Breast epithelium (tissue), 3 donors: ENCODE measurements around the gene ACER2.

Experiments used
- CTCF ChIP-seq, 3 donors: fragments of 450-650 bp; IDR thresholded peaks; one replicate each; pipeline ENCODE4 v1.5.1; 2016 to 2017; ENCODE audit warnings: antibody characterized with exemption in 3 of 3, mild to moderate bottlenecking in 3 of 3, moderate library complexity in 3 of 3
- POLR2A ChIP-seq: fragments of 450-650 bp; IDR thresholded peaks from one replicate; pipeline ENCODE4 v1.6.1; 2016; ENCODE audit warnings: antibody characterized with exemption, mild to moderate bottlenecking, moderate library complexity
- POLR2AphosphoS5 ChIP-seq, 3 donors: sonication (generic); formaldehyde crosslinking; IDR thresholded peaks; one replicate each; pipeline ENCODE4 v1.6.1; 2017; ENCODE audit warnings: antibody characterized with exemption in 3 of 3

DNA sequence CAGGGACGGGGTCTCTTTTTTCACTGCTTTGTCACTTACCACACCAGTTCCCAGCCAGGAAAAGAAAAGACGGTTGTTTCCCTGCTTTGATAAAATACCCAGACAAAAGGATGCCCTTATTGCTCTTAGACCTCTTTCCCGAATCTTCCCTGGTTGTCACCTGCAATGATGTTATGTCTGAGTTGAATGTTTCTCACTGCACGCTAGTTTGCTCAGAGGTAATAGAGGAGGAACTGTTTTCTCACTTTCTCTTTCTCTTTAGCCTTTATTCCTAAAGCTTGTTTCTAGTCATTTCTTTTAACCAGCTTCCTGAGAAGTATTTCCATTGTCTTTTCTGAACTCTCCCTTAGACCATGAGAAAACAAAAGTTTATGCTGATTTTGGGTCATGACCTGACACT is 32.9 kb downstream of the ACER2 start:
- no peak for TF ChIP-seq CTCF (IDR thresholded peaks at IDR 0.05)
- TF ChIP-seq POLR2A = no peak
- no peak for TF ChIP-seq POLR2AphosphoS5 (IDR thresholded peaks at IDR 0.05)
